ENCODE results near the gene BPIFB6.

BPIFB6 gene

GRCh38 chr20:33059741-33060390 lies 28.4 kb downstream of the BPIFB6 start:
- DNase-seq, result no peak

GRCh38 chr20:33061658-33062028 lies 30.2 kb downstream of the BPIFB6 start:
- DNase-seq, result no peak

GRCh38 chr20:33062105-33062824 lies 30.8 kb downstream of the BPIFB6 start:
- DNase-seq, result peak in 1 of 56 donors; percentile 8

- no peak for DNase-seq
Observed at GRCh38 chr20:33062825-33063149, 31.3 kb downstream of the BPIFB6 start.

DNA sequence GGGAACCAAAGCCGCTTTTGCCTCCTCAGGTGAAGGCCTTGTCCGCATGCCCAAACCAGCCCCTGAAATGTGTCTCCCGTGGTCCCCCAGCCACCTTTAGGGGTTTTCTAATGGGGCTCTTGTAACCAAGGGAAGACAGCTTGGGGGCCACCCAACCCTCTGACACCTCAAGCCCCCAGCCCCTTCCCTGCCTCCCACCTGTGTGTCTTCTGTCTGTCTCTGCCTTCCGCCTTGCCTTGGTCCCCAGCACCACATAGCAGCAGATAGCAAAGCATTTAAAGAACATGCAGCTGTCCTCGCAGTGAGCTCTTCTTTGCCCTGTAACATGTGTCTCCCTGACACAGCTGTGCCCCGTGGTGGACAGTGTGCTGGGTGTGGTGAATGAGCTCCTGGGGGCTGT lies 31.8 kb downstream of the BPIFB6 start:
- no peak for DNase-seq

DNA sequence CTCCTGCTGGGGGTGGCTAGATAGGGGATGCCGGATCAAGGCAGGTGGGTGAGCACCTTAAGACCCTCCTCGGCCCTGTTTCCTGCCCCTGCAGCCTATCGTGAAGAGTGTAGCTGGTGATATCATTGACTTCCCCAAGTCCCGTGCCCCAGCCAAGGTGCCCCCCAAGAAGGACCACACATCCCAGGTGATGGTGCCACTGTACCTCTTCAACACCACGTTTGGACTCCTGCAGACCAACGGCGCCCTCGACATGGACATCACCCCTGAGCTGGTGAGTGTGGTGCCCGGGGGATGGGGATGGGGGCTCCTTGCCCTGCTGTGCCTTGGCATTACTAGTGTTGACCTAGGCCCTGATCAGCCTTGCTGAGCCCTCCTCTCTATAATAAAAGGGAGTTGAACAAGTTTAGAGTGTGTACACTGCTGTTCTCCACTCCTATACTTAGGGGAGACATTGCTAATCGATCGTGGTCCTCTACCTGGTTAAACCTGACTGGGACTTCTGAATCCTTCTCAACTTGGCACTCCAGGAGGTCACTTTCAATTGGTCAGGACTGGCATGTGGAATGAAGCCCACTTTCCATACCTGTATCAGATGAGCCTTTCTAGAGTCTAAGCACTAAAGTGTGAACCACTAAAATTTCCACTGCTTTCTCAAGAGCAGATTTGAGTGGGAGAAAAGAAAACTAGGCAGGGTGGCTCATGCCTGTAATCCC lies 33.3 kb downstream of the BPIFB6 start:
- no peak for DNase-seq

- DNase-seq, result no peak
Observed at GRCh38 chr20:33065785-33066184, 34.3 kb downstream of the BPIFB6 start.

DNA sequence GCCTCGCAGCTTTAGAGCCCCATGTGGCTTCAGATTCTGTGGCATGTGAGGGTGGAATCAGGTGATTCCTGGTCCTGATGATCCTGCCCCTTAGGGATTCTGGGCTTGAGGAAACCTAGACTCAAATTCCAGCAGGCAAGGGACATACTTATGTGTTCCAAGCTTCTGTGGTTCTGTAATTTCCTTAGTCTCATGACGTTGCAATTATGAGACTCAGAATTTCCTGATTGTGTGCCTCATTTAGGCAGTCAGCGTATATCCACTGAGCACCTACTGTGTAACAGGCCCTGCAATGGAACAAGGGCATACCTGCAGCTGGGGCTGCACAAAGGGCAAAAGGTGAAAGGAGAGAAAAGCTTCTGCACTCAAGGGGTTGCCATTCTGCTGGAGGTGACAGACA lies 36.4 kb downstream of the BPIFB6 start:
- no peak for DNase-seq

DNA sequence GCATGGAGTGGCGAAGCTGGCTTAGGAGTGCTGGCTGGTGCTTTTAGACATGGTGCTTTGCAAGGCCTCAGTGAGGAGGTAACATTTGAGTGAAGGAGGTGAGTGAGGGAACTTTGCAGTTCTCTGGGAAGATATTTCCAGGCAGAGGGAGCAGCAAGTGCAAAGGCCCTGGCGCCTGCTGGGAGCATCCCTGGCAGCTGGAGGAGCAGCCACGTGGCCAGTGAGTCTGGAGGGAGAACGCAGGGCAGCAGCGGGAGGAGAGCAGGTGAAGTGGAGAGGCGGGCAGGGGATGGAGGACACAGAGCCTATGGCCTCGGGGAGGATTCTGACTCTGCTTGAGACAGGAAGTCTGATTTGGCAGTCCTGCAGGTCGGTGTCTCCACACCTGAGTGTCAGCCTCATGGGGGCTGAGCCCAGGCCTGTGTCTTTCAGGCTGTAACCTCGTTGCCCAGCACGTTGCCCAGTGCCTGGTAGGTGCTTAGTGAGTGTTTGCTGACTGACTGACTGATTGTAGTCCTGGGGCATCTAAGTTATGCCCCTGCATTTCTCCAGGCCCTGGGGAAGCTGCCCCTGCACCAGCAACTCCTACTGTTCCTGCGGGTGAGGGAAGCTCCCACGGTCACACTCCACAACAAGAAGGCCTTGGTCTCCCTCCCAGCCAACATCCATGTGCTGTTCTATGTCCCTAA lies 36.9 kb downstream of the BPIFB6 start:
- no peak for DNase-seq

DNA sequence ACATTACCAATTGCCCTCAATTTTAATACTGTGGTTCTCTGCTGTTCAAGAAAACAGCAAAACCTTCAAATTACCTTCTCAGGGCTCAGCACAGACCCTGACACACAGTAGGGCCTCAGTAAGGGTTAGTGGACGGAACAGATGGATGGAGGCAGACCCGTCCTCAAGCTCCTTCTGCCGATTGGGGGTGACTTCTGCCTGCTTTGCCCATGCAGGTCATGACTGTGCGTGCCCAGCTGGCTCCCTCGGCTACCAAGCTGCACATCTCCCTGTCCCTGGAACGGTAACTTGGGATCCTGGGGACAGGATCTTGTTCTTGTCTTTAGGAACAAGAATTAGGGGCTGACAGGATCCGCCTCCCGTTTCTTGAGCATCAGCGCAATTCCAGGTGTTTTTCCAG lies 38.2 kb downstream of the BPIFB6 start:
- DNase-seq, result no peak

- no peak for DNase-seq
Observed at GRCh38 chr20:33070111-33071053, 38.9 kb downstream of the BPIFB6 start.

DNA sequence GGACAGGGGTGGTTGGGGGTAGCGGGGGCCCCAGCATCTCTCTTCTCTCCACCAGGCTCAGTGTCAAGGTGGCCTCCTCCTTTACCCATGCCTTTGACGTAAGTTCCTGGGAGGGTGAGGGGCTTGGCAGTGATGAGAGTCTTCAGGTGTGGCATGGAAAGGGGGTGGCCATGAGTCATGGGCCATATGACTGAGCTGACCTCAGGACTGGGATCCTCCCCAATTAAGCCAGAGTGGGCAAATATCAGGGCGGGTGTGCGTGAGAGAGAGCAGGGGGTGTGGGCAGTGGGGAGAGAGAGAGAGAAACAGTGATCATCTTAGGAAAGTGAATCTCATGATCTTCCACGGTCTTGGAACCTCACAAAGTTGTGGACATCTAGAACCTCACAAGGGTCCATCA lies 39.8 kb downstream of the BPIFB6 start:
- DNase-seq, result no peak

DNA sequence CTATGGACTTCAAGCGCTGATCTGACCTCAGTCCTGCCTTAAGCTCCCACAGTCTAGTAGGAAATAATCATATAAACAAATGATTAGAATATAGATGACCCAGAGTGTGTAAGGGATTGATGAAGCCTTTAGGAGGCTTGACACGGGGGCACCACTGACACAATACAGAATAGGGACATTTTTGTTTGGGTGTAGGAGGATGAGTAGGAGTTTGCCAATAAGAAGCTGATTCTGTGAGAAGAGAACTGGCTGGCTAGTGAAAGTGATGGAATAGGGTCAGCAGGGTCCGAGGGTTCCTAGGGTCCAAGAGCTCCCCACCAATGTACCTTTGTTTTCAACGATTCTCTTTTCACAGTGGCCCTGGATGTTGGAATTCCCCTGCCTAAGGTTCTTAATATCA lies 40.9 kb downstream of the BPIFB6 start:
- DNase-seq, result no peak

- DNase-seq, result no peak
Observed at GRCh38 chr20:33072813-33073212, 41.4 kb downstream of the BPIFB6 start.

GRCh38 chr20:33074675-33075074 lies 43.2 kb downstream of the BPIFB6 start:
- DNase-seq, result no peak

- no peak for DNase-seq
Observed at GRCh38 chr20:33075281-33075680, 43.8 kb downstream of the BPIFB6 start.

DNA sequence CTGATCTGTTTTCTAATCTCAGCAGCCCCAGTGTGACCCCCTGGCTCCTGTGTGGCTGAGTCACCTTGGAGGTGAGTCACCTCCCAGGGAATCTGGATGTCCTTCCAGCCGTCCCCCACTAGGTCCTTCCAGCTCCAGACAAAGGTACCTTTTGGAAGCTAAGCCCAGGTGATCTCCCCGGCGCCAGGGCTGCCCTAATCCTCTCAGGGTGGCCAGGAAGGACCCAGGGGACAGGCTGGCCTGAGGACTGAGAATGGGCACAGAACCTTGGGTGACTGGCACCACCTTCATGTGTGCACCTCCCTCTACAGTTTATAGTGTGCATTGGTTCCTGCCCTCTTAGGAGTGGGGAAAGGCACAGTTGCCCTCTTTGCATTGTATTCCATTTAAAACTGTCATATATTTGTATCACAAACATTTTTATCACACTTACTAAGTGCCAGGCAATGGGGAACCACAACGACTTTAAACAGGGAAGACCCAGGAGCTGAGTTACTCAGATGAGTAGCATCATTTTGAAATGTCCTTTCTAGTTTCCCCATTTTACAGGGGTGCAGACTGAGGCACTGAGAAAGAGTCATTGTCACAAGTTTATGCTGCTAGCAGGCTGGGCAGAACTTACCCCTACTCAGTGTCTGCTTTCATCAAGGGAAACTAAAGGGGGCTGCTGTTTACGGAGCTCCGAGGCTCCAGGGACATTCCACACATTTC lies 45.4 kb downstream of the BPIFB6 start:
- peak in 4 of 56 donors; percentile 2 to 13 (median 7) for DNase-seq

DNA sequence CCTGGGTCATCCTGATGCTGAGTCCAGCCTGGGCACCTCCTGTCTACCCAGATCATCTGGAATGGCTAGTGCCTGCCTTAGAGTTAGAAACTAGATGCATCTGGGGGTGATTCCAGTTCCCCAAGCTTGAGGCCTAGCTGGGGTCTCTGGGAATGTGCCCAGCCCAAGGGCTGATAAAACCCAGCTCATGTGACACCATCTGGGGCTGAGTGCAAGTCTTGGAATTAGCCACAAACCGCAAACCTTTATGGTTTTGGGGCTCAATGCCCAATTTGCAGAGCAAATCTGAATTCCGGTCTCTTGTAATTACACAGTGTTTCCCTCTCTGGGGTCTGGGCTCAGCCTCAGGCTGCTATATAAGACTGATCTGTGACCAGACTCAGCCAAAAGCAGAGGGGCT lies 47.8 kb downstream of the BPIFB6 start, which contains the start of gene BPIFB4:
TSS of gene BPIFB4 (plus strand) at position 385 of the 400 bp plus-strand sequence. CDS start 1,884 bp downstream, outside the sequence.
- DNase-seq, result no peak

DNA sequence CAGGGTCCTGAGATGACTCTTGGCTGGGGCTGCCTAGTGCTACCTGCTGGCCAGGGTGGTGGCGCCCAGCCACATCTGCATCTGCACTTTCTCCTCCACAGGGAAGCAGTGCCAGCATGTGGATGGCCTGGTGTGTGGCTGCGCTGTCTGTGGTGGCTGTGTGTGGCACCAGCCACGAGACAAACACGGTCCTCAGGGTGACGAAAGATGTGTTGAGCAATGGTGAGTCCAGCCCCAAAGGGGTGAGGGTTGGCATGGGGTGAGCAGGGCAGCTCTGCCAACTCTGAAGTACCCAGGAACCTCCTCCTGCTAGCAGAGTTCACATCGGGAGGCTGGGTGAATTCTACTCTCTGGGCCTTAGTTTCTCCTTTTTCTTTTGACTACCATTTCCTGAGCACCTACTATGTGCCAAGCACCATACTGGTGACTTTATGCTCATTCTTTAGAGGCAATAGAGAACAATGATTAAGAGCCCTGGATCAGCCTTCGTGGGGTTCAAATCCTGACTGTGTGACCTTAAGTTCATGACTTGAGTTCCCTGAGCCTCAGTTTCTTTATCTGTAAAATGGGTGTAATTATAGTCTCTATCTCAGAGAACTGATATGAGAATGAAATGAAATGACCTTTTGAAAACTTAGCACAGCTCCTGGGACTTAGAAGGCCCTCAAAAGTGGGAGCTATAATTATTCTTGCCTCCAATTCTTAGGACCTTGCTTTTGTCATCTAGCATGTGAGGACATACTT lies 50.1 kb downstream of the BPIFB6 start:
- DNase-seq, result no peak

Data from nucleus accumbens (tissue), 56 donors.